PC-3 (cell line): ENCODE measurements around the gene OGA. TPM values are rescaled to one million over a fixed set of nuclear protein-coding genes. Genes with fewer than 3 reads are reported as not detected.

Experiments
- ATAC-seq: fragments of 200-7000 bp; cut with Tn5 transposase; 2 replicates; pipeline ENCODE4 v1.9.1; 2020; ENCODE audit warnings: mild to moderate bottlenecking, moderate library complexity
- BruUV-seq: library from RNA; stranded (reverse); fragments of 400-500 nt; replicated peaks from 2 replicates; lab custom pipeline; 2021; lab: Mats Ljungman, UMichigan
- CTCF ChIA-PET: fragments of 300-600 bp; sonication (Branson Sonifier 250); formaldehyde crosslinking; loops from one replicate; lab custom pipeline; 2022; ENCODE audit warnings: antibody characterized with exemption; lab: Charles Lee
- POLR2A ChIA-PET: fragments of 300-600 bp; sonication (Branson Sonifier 250); formaldehyde crosslinking; loops from one replicate; lab custom pipeline; 2022; ENCODE audit warnings: antibody characterized with exemption; ENCODE audit not compliant: unreplicated experiment; lab: Charles Lee
- DNase-seq: peaks from one replicate; pipeline ENCODE4 v3.0.0-alpha.2; 2015
- H2AFZ ChIP-seq: fragments of 300-600 bp; sonication (generic); 2 replicates; pipeline ENCODE4 v1.6.0; 2016; ENCODE audit warnings: antibody characterized with exemption, low read length
- H3F3A ChIP-seq: fragments of 300-600 bp; sonication (generic); one replicate; pipeline ENCODE4 v1.6.0; 2017; ENCODE audit warnings: antibody characterized with exemption, low read length, control low read depth, mild to moderate bottlenecking; ENCODE audit not compliant: unreplicated experiment
- H3K27ac ChIP-seq: fragments of 300-600 bp; sonication (generic); 2 replicates; pipeline ENCODE4 v1.5.1; 2016; ENCODE audit warnings: mild to moderate bottlenecking, low read length
- H3K27me3 ChIP-seq: fragments of 300-600 bp; sonication (generic); 2 replicates; pipeline ENCODE4 v1.6.1; 2016; ENCODE audit warnings: low read length, mixed read lengths
- H3K36me3 ChIP-seq: fragments of 300-600 bp; sonication (generic); 2 replicates; pipeline ENCODE4 v1.6.1; 2016; ENCODE audit warnings: low read depth, mixed run types, low read length, mixed read lengths
- H3K4me1 ChIP-seq: fragments of 300-600 bp; sonication (generic); 2 replicates; pipeline ENCODE4 v1.5.1; 2016; ENCODE audit warnings: low read length; ENCODE audit not compliant: insufficient read depth
- H3K4me2 ChIP-seq: fragments of 300-600 bp; sonication (generic); 2 replicates; pipeline ENCODE4 v1.6.0; 2016; ENCODE audit warnings: low read length
- H3K4me3 ChIP-seq: fragments of 300-600 bp; sonication (generic); 2 replicates; pipeline ENCODE4 v1.5.1; 2016; ENCODE audit warnings: mild to moderate bottlenecking, low read length, mixed read lengths
- H3K79me2 ChIP-seq: fragments of 300-600 bp; sonication (generic); 2 replicates; pipeline ENCODE4 v1.6.1; 2017; ENCODE audit warnings: low read length, mixed read lengths
- H3K9ac ChIP-seq: fragments of 300-600 bp; sonication (generic); 2 replicates; pipeline ENCODE4 v1.6.0; 2016; ENCODE audit warnings: mild to moderate bottlenecking, low read length
- H3K9me2 ChIP-seq: fragments of 300-600 bp; sonication (generic); replicated peaks from 2 replicates; pipeline ENCODE4 v1.6.1; 2016; ENCODE audit warnings: mixed run types, low read length, mixed read lengths
- H3K9me3 ChIP-seq: fragments of 300-600 bp; sonication (generic); 2 replicates; pipeline ENCODE4 v1.6.1; 2016; ENCODE audit warnings: low read length, mixed read lengths
- H4K20me1 ChIP-seq: fragments of 300-600 bp; sonication (generic); 2 replicates; pipeline ENCODE4 v1.6.1; 2016; ENCODE audit warnings: low read length, mixed read lengths
- EZH2 ChIP-seq: fragments of 300-600 bp; sonication (generic); IDR thresholded peaks from one replicate; pipeline ENCODE4 v1.6.1; 2017; ENCODE audit warnings: antibody characterized with exemption, mild to moderate bottlenecking, low read length; ENCODE audit not compliant: unreplicated experiment
- EZH2phosphoT487 ChIP-seq: fragments of 300-600 bp; sonication (generic); IDR thresholded peaks from 2 replicates; pipeline ENCODE4 v1.6.1; 2018; ENCODE audit warnings: mild to moderate bottlenecking, antibody characterized with exemption, low read length, borderline replicate concordance
- intact Hi-C: fragments of 100-400 bp; cut with micrococcal nuclease; formaldehyde crosslinking; loops from 2 replicates; pipeline ENCODE4 v1.9.0; 2023
- total RNA-seq: library from RNA; depleted of rRNA; stranded (reverse); fragments of >200 nt; gene quantifications from 2 replicates; pipeline ENCODE4 v1.2.3, GENCODE V29; 2014
- TF ChIP-seq, protein P1 (sequence below): fragments of 300-600 bp; sonication (generic); conservative IDR thresholded peaks from 2 replicates; pipeline ENCODE4 v1.5.1; 2017; ENCODE audit warnings: antibody characterized with exemption, low read depth, mild to moderate bottlenecking, low read length

The OGA gene
- total RNA-seq, 1 experiment from 2014 or later = 42.7 TPM

DNA sequence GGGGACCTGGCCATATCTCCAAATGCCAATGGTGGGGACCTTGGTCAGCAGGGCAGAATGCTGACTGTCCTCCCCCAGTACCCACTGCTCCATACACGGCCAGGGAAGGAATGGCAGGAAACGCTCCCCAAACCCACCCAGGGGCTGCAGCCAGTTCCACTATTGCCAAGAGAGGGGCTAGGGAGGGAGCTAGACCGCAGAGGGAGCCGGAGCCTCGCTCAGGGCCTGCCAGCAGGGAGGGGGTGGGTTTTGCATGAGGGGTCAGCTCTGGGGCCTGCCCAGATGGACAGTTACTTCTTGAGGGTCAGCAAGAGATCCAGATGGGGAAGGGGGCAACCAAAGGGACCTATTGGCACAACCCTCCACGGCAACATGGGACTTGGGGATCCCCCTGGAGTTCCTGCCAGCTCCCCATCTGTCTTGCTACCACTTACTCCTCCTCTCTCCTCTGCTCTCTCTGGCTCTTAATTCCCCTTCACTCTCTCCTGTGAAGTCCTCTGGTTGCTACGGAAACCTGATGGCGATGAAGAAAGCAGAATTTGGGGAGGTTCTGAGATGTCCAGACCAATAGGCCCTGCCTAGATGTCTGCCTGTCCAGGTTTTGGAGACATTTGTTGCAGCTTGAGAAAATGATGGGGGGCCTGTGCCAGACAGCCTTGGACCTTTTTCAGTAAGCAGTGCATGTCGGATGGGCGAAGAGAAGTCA lies 55.0 kb downstream of the OGA start:
- Histone ChIP-seq H3F3A (no peaks in the 10 kb centered on the region), H3K27ac (no peak overlapping the region), H3K27me3 (no peaks in the 10 kb centered on the region), H3K9me3 (no peaks in the 10 kb centered on the region), H4K20me1 (no peaks in the 10 kb centered on the region), H3K9ac (no peak overlapping the region), H3K36me3 (no peaks in the 10 kb centered on the region), H3K4me2 (no peak overlapping the region), H2AFZ (no peak overlapping the region), H3K79me2 (no peaks in the 10 kb centered on the region), H3K9me2 (no peaks in the 10 kb centered on the region), H3K4me1 (no peaks in the 10 kb centered on the region), H3K4me3 (no peak overlapping the region)
- no peak for ATAC-seq
- TF ChIP-seq, protein P1, sequence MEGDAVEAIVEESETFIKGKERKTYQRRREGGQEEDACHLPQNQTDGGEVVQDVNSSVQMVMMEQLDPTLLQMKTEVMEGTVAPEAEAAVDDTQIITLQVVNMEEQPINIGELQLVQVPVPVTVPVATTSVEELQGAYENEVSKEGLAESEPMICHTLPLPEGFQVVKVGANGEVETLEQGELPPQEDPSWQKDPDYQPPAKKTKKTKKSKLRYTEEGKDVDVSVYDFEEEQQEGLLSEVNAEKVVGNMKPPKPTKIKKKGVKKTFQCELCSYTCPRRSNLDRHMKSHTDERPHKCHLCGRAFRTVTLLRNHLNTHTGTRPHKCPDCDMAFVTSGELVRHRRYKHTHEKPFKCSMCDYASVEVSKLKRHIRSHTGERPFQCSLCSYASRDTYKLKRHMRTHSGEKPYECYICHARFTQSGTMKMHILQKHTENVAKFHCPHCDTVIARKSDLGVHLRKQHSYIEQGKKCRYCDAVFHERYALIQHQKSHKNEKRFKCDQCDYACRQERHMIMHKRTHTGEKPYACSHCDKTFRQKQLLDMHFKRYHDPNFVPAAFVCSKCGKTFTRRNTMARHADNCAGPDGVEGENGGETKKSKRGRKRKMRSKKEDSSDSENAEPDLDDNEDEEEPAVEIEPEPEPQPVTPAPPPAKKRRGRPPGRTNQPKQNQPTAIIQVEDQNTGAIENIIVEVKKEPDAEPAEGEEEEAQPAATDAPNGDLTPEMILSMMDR = no peak
- TF ChIP-seq EZH2phosphoT487 (no peak), EZH2 (no peak)
- BruUV-seq = no TSS peak
- DNase-seq = no peak
- intact Hi-C loops = no loop called here
- ChIA-PET POLR2A (interaction anchor here (0.6 kb wide), 1 partner anchor 53 kb away, joined by 14 read pairs; no protein-coding TSS in a partner anchor), CTCF (no interaction called here)

DNA sequence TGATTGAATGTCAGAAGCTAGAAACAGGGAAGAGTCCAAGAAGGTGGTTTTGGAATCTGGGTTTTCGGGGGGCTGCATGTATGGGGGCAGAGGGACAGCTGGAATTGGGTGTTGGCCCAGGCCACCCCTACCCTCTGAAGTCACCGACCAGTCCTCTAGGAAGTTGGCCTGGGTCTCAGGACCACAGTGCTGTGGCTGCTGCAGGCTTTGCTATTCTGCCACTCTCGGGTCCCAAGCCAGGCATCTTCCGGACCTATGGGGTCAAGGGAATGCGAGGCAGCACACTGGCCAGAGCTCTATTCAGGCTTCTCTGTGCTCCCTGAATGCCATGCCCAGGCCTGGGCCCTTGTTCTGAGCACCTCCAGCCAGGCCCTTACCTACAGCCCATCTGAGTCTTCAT lies 55.5 kb downstream of the OGA start:
- Histone ChIP-seq H3F3A (no peaks in the 10 kb centered on the region), H3K9me3 (no peaks in the 10 kb centered on the region), H3K27me3 (no peaks in the 10 kb centered on the region), H3K4me3 (no peak overlapping the region), H2AFZ (no peak overlapping the region), H3K79me2 (no peaks in the 10 kb centered on the region), H3K36me3 (no peaks in the 10 kb centered on the region), H3K9ac (no peak overlapping the region), H3K9me2 (no peaks in the 10 kb centered on the region), H4K20me1 (no peaks in the 10 kb centered on the region), H3K4me1 (no peaks in the 10 kb centered on the region), H3K4me2 (no peak overlapping the region), H3K27ac (no peak overlapping the region)
- ChIA-PET CTCF (no interaction called here), POLR2A (no interaction called here)
- DNase-seq = no peak
- TF ChIP-seq EZH2phosphoT487 (no peak), EZH2 (no peak)
- TF ChIP-seq, protein P1 = no peak
- intact Hi-C loops = no loop called here
- BruUV-seq = no TSS peak
- ATAC-seq = no peak

DNA sequence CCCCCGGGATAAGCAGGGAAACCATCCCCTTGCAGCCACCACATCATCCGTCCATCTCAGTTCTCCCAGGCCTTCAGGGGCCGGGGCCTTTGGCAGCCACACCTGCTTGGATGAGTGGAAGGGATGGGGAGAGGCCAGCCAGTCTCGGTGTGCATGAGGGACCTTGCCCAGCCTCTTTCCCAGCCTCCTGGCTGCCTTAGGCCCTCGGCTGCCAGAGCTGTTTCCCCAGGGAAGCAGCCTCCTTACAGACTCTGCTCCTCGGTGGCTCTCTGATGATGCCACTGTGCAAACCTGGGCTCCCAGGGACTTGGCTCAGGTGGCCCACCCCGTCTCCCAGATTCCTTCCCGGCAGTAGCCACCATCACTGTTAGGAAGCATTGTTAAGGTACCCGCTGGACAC lies 57.0 kb downstream of the OGA start:
- Histone ChIP-seq H3K27me3 (no peaks in the 10 kb centered on the region), H3K9me3 (no peaks in the 10 kb centered on the region), H3K4me2 (no peak overlapping the region), H3K9me2 (no peaks in the 10 kb centered on the region), H3K36me3 (no peaks in the 10 kb centered on the region), H4K20me1 (no peaks in the 10 kb centered on the region), H3K4me3 (no peak overlapping the region), H2AFZ (no peak overlapping the region), H3K79me2 (no peaks in the 10 kb centered on the region), H3F3A (no peaks in the 10 kb centered on the region), H3K27ac (no peak overlapping the region), H3K4me1 (no peaks in the 10 kb centered on the region), H3K9ac (no peak overlapping the region)
- CTCF ChIA-PET = no interaction called here
- intact Hi-C loops = no loop called here
- no peak for TF ChIP-seq EZH2
- TF ChIP-seq EZH2phosphoT487 = no peak
- TF ChIP-seq, protein P1 = no peak
- POLR2A ChIA-PET = no interaction called here
- no peak for ATAC-seq
- no TSS peak for BruUV-seq
- no peak for DNase-seq
